Measurements from ENCODE around the gene HTRA1. TPM values are rescaled to one million over a fixed set of nuclear protein-coding genes. Genes with fewer than 3 reads are reported as not detected.

Gene HTRA1
- total and polyA plus RNA-seq, 7 donors, result 11.4 to 30.8 (median 11.8) TPM

- no peaks in the 10 kb centered on the region for H3K36me3 ChIP-seq (ENCODE audit: insufficient read depth in 1 of 2, low read depth in 1 of 2)
- ATAC-seq (no peak), DNase-seq (no peak)
- intact Hi-C loops (cut with DNase I), result no loop called here
- H3K4me1 ChIP-seq, result no peaks in the 10 kb centered on the region
- 58 to 77% (median 68%) methylated on average over 5 of the region's 5 CpGs for WGBS, 3 donors
- H3K27ac ChIP-seq, result no peak overlapping the region
- no peak overlapping the region for H3K4me3 ChIP-seq
- TF ChIP-seq, protein P1, sequence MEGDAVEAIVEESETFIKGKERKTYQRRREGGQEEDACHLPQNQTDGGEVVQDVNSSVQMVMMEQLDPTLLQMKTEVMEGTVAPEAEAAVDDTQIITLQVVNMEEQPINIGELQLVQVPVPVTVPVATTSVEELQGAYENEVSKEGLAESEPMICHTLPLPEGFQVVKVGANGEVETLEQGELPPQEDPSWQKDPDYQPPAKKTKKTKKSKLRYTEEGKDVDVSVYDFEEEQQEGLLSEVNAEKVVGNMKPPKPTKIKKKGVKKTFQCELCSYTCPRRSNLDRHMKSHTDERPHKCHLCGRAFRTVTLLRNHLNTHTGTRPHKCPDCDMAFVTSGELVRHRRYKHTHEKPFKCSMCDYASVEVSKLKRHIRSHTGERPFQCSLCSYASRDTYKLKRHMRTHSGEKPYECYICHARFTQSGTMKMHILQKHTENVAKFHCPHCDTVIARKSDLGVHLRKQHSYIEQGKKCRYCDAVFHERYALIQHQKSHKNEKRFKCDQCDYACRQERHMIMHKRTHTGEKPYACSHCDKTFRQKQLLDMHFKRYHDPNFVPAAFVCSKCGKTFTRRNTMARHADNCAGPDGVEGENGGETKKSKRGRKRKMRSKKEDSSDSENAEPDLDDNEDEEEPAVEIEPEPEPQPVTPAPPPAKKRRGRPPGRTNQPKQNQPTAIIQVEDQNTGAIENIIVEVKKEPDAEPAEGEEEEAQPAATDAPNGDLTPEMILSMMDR (IDR thresholded peaks at IDR 0.05), result no peak
- H3K27me3 ChIP-seq (ENCODE audit: insufficient read depth in 3 of 3, low read length in 2 of 3), result peaks cover 0 to 31% (median 8%) of the 10 kb centered on the region in 3 donors
- H3K9me3 ChIP-seq, result no peaks in the 10 kb centered on the region
Observed at GRCh38 chr10:122558452-122558851, 97.1 kb downstream of the HTRA1 start.

- WGBS, 3 donors, result 67 to 79% (median 77%) methylated on average over 2 of the region's 2 CpGs
Observed at GRCh38 chr10:122559228-122559627, 97.9 kb downstream of the HTRA1 start.

DNA sequence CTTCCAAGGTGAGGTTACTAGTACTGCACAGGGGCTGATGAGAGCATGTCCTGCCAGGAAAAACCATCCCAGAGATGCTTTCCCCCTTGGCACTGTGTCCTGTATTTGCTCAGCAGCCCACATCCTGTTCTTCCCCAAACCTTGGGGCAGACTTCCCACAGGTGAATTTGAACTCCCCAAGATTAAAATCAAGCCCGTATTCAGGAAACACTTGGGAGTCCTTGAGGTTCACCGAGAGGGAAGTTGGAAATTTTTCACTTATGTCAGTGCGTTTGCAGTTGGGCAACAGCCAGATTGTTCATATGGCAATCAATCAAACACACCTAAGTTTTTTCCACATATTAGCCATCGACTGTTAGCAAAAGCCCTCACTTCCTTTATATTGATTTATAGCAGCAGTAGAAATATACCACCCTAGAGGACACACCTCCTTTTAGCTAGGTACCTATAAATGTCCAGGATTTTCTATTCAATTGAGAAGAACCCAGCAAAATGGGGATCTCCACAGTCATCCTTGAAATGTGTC, 99.0 kb downstream of the HTRA1 start, which contains the start of gene DMBT1:
Gene DMBT1 (plus strand): TSS at position 476 of the 526 bp plus-strand sequence. CDS start 17 bp downstream, at position 493.
- TF ChIP-seq, protein P1 (IDR thresholded peaks at IDR 0.05), result no peak
- Histone ChIP-seq H3K27me3 (ENCODE audit: insufficient read depth in 3 of 3, low read length in 2 of 3) (peaks cover 0 to 30% (median 8%) of the 10 kb centered on the region in 3 donors), H3K9me3 (no peaks in the 10 kb centered on the region), H3K27ac (no peak within 1 kb of the TSS), H3K4me3 (no peak within 1 kb of the TSS), H3K4me1 (no peaks in the 10 kb centered on the region), H3K36me3 (ENCODE audit: insufficient read depth in 1 of 2, low read depth in 1 of 2) (no peaks in the 10 kb centered on the region)
- WGBS, 3 donors, result 32 to 39% (median 34%) methylated on average over 4 of the region's 4 CpGs
- DNase-seq (no peak), ATAC-seq (no peak)
- intact Hi-C loops (cut with DNase I), result loop anchor here (5.0 to 10.0 kb wide), 4 partner anchors 93 to 216 kb away; partner anchors contain the start of gene HTRA1 (in 1 of the 2)

More at GRCh38 chr10:122559228-122559627, 97.9 kb downstream of the HTRA1 start:
- Histone ChIP-seq H3K36me3 (ENCODE audit: insufficient read depth in 1 of 2, low read depth in 1 of 2) (no peaks in the 10 kb centered on the region), H3K27me3 (ENCODE audit: insufficient read depth in 3 of 3, low read length in 2 of 3) (peaks cover 0 to 31% (median 8%) of the 10 kb centered on the region in 3 donors), H3K27ac (no peak overlapping the region), H3K4me3 (no peak overlapping the region), H3K9me3 (no peaks in the 10 kb centered on the region), H3K4me1 (no peaks in the 10 kb centered on the region)
- intact Hi-C loops (cut with DNase I), result no loop called here
- TF ChIP-seq, protein P1 (IDR thresholded peaks at IDR 0.05), result no peak
- ATAC-seq (no peak), DNase-seq (no peak)

DNA sequence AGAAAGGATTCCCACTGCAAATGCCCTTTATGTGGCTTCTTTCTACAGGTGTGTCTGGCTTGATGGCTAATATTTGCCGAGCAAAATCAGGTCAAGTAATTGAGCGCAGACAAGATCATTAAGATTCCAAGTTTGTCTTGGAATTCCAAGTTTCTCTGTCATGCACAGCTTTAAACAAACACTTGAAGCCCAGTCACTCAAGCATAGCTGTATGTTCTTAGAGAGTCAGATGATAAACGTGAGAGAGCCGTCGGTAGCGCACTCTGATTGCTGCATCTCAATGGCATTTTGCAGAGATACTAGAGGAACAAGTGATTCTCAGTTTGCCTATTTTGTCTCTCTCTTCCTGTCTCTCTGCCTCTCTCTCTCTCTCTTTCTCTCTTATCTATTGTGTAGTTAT, 99.9 kb downstream of the HTRA1 start:
- DNase-seq (no peak), ATAC-seq (no peak)
- Histone ChIP-seq H3K36me3 (ENCODE audit: insufficient read depth in 1 of 2, low read depth in 1 of 2) (no peaks in the 10 kb centered on the region), H3K27ac (no peak overlapping the region), H3K4me1 (no peaks in the 10 kb centered on the region), H3K9me3 (no peaks in the 10 kb centered on the region), H3K4me3 (no peak overlapping the region), H3K27me3 (ENCODE audit: insufficient read depth in 3 of 3, low read length in 2 of 3) (peaks cover 0 to 24% (median 7%) of the 10 kb centered on the region in 3 donors)
- intact Hi-C loops (cut with DNase I), result loop anchor here (5.0 to 10.0 kb wide), 4 partner anchors 94 to 216 kb away; partner anchors contain the start of gene HTRA1 (in 1 of the 2)
- 62 to 63% (median 62%) methylated on average over 6 of the region's 6 CpGs for WGBS, 3 donors
- TF ChIP-seq, protein P1 (IDR thresholded peaks at IDR 0.05), result no peak

Data from psoas muscle (tissue), 8 donors.